Esophagus muscularis mucosa (tissue), 4 donors: ENCODE data around the gene MZT2A.
"Not testable (repeated sequence)": the region's sequence is repeated elsewhere in the genome, so short reads cannot be mapped to it uniquely, and the experiment has no call there.

Experiments used
- CTCF ChIP-seq, 3 experiments: fragments of 200-600 bp in 2 of 3; fragments of 450-650 bp in 1 of 3; sonication (generic) in 2 of 3; IDR thresholded peaks; one replicate each; pipeline ENCODE4 v1.5.1; 2017 to 2019; ENCODE audit warnings: antibody characterized with exemption in 3 of 3, mild to moderate bottlenecking in 2 of 3, moderate library complexity in 1 of 3
- EP300 ChIP-seq: sonication (generic); formaldehyde crosslinking; IDR thresholded peaks from one replicate; pipeline ENCODE4 v1.6.1; 2017; ENCODE audit warnings: antibody characterized with exemption
- POLR2A ChIP-seq: fragments of 450-650 bp; IDR thresholded peaks from one replicate; pipeline ENCODE4 v1.6.1; 2017; ENCODE audit warnings: antibody characterized with exemption, moderate library complexity, mild to moderate bottlenecking, low read depth

- not testable (repeated sequence) for TF ChIP-seq POLR2A; EP300; CTCF (IDR thresholded peaks at IDR 0.05)
Observed at GRCh38 chr2:131491469-131491836, 744 bp downstream of the MZT2A start.
